ENCODE measurements around the gene SPSB4.
"Not testable (repeated sequence)": the region's sequence is repeated elsewhere in the genome, so short reads cannot be mapped to it uniquely, and the experiment has no call there.

SPSB4 gene

DNA sequence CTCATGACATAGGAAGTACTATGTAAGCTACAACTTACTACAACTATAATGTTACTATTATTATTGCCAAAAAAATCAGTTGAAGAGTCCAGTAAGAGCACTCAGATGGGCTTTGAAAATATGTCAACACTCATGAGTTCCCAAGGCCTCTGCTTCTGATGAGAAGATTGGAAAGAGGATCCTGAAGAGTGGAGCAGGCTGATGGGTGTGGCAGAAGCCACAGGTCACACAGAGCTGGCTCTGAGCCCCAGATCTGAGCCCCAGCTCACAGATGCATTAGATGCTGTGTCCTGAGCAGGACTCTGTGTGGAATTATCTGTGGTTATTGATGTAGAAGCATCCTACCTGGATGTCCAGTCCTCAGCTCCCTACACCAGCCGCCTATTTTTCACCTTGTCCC, 65.6 kb downstream of the SPSB4 start:
- DNase-seq (ENCODE audit: low spot score): no peak

DNA sequence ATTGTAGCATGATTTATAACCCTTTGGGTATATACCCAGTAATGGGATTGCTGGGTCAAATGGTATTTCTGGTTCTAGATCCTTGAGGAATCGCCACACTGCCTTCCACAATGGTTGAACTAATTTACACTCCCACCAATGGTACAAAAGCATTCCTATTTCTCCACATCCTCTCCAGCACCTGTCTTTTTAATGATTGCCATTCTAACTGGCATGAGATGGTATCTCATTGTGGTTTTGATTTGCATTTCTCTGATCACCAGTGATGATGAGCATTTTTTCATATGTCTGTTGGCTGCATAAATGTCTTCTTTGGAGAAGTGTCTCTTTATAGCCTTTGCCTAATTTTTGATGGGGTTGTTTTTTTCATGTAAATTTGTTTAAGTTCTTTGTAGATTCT, 66.8 kb downstream of the SPSB4 start:
- not testable (repeated sequence) for DNase-seq (ENCODE audit: low spot score)

DNA sequence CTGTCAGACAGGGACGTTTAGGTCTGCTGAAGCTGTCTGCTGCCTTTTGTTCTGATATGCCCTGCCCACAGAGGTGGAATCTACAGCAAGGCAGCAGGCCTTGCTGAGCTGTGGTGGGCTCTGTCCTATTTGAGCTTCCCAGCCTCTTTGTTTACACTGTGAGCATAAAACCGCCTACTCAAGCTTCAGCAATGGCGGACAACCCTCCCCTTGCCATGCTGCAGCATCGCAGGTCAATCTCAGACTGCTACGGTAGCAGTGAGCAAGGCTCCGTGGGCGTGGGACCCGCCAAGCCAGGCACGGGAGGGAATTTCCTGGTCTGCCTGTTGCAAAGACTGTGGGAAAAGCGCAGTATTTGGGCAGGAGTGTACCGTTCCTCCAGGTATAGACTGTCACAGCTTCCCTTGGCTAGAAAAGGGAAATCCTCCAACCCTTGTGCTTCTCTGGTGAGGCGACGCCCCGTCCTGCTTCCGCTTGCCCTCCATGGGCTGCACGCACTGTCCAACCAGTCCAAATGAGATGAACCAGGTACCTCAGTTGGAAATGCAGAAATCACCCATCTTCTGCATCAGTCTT, 71.4 kb downstream of the SPSB4 start:
- no peak for DNase-seq (ENCODE audit: low spot score)

DNA sequence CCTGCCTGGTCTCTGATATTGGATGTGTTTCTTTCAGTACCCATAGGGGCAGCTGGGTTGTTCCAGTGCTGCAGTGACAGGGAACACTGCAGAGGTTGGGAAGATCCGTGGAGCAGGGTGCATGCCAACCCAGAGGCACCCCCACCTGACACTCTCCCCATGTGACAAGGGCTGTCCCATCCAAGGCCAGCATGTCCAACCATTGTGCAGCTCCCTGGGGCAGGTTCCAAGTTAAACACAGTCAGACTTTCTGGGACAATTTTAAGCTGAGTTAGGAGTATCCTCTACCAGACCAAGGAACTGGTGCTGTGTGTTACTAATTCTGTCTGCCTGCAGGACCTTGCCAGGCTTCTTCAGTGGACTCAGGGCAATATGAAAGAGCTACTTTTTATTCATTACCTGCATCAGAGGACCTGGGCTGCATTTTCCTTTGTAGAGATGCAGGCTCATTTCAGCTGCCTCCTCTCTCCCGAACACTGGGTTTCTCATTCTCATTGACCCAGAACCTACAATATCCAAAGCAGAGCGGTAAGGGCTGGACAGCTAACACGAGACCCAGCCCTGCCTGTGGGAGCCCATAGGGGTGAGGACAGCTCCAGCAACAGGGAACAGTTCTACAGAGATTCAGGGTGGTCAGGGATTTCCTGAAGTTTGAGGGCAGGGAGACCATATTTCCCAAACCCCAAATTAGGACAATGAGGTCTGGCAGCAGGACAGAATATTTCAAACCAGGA, 72.7 kb downstream of the SPSB4 start:
- no peak for DNase-seq (ENCODE audit: low spot score)

DNA sequence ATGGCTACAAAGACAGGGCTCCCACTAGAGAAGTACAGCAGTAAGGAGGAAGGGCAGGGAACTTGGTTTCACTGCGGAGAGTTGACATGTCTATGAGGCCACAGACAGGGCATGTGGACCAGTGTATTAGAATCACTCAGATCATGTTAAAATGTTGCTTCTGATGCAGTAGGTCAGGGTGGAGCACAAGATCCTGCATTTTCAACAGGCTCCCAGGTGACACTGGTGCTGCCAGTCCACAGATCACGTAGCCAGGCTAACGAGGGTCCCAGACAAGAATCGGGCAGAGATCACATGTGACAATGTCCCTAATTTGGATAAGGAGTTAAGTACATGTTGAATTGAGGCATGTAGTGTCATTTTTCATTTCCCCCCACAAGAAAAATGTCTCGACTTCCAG, 73.6 kb downstream of the SPSB4 start:
- no peak for DNase-seq (ENCODE audit: low spot score)

DNA sequence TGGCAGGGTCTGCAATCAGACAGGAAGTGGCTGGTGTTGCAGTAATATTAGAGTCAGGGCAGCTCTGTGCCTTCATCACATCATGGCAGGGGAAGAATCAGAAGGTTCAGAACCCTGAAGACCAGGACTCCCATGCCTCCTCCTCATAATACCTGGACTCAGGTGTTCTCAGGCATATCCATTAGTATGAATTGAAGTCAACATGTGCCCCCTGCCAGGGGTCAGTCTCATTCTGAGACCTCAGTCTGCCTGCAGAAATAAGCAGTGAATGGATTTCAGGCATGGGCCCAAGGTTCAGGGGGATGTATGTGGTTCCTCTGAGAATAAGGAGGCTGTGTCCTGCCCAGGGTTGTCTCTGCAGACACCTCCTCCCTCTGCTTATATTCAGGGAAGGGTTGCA, 74.2 kb downstream of the SPSB4 start:
- no peak for DNase-seq (ENCODE audit: low spot score)

DNA sequence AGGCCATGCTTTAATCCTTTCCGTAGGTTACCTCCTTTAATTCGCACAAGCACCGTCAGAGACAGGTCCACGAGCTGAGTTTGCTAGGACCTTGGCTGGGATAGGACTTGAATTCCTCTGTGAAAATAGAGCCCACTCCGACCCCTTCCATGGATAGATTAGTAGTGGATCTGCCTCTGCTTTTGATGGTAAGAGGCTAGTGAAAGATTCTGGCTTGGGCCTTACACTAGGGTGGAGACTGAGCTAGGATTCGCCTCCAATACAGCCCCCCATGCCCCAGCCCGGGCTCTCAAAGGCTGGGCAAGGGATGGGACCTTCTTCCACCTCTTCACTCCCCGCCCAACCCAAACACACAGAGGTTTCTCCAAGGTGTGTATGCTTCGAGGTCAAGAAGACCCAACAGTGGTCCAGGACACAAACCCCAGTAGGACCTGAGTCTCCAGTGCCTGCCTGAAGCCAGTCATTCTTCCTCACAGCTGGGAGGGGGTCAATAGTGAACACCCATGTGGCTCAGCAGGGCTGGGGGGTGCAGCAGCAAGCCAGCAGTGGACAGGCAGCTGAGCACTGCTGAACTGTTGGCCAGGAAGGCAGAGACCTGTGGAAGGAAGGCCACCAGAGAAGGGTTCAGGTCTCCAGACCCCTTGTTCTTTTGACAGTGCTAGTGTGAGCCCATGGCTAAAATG, 75.7 kb downstream of the SPSB4 start:
- no peak for DNase-seq (ENCODE audit: low spot score)

DNA sequence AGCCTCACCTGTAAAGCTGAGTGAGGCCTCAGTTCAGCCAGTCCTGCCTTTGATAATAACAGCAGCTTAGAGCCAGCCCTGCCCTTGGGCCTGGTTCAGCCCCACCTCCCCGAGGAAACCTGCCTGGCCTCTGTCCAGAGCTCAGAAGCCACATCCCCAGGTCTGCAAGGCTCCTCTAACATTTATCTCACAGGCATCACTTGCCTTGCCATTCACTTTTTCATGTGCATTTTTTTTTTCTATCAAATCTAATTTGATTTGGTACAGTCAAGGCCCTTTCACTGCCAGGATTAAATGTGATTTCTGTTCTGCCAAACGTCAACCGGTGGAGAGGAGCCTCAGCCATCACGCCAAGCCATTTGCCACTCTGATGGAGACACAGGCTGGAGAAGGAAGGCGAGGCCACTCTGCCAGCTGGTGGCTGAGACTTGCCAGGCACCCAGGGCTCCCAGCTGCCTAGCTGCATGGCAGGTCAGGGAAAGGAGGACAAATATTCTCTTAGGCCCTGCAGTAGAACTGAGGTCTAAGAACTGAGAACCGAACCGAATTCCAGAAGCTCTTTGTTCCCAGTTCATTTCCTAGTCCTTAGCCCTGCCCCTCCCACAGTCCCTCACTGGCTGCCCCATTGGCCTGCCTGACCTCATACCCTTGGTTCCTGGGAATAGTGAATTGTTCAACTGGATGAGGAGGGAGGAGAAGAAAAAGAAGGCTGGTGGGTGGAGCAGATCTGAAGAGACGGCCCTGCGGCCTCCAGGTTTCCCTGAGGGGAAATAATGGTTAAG, 76.4 kb downstream of the SPSB4 start:
- no peak for DNase-seq (ENCODE audit: low spot score)

DNA sequence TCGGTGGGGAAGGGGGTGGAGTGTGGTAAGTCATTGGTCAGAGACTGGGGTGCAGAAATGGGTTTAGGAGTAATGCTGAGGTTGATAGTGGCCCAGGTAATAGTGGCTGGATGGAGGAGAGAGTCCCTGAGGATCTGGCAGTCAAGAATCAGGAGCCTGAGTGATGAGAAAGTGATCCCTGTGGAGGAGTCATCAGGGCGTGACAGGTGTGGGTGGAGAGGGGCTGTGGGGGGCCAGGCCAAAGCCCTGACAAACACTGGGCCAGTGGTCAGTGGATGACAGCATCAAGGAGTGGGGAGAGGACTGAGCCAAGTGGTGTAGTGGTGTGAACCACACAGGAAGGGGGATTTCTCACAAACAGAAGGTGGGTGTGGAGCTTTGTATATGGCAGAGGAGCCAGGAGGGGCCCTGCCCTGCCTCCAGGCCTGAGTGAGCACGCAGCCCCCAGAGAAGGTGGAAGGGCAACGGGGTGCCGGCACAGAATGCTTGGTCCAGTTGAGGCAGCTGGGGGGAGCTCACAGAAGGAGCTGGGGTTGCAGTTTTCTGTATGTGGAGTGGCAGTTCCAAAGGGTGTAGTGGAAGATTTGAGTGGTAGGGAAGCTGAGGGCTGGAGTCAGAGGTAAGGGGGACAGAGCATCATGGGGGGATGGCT, 77.1 kb downstream of the SPSB4 start:
- DNase-seq (ENCODE audit: low spot score): no peak

DNA sequence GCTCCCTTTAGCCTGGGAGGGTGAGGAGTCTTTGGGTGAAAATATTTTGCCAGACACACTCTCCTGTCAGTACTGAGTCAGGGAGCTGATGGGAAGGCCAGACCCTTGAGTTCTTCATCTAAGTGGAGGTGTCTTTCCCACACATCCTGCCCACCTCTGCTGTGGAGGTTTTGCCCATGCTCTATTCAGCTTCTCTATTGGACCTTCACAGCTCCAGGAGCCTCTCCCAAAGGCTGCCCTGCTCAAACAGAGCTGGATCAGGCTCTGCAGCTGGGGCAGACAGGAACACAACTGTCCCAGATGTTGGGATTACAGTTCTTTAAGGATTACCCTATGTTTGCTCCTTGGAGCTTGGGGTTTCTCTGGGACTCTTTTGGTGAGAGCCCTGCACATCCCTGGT, 77.9 kb downstream of the SPSB4 start:
- DNase-seq (ENCODE audit: low spot score): no peak

DNA sequence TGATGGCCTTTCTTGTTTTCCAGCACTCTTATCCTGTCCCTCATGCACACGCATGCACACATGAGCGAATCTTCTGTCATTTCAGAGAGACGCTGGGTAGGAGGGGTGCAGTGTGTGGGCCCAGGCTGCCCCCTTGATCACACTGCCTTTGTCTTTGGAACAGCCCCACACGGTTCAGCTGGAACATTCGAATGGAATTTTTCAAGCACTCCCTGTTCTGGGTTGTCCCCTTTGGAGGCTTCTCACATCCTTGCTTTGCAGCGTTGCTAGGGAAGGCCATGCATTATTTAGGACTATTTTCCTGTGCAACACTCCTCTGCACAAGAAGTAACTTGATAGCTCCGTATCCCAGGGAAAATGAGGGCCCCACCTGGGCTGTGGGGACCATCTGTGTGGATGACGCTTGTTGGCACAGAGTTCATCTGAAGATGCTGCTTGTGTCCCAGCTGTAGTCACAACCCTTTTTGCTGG, 78.4 kb downstream of the SPSB4 start:
- DNase-seq (ENCODE audit: low spot score): no peak

DNA sequence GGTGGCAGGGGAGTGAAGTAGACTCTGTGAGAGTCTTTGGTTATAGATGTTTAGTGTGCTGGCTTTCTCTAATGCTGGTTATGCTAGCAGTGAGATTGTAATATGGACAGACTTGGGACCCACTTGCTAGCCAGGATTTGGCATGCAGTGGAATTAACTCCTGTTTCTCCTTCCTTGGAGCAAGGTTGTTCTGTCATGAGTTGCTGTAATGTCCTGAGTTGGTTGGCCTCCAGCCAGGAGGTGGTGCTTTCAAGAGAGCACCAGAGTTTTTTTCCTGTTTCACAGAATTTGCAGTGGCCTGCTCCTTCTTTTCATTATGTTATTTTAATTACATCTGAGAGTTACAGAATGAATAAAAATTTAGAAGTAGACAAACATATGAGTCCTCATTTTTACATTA, 92.4 kb downstream of the SPSB4 start:
- no peak for DNase-seq (ENCODE audit: low spot score)

DNA sequence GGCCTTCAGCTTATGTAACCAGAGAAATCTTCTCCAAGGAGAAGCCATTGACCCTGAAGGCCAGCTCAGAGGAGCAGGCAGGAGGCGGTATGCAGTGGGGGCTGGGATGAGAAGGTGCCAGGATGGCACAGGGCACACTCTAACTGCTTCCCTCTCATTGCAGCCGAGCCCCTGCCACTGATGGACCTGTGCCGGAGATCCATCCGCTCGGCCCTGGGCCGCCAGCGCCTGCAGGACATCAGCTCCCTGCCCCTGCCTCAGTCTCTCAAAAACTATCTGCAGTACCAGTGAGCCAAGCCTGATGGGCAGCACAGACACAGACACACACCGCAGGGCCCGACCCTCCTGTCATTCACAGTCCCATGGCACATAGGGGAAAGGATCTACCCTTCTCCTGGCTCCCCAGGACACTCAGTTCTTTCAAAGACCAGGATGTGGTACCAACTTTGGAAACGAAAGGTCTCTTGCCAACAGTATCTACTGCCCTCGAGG, 95.9 kb downstream of the SPSB4 start:
- DNase-seq (ENCODE audit: low spot score): no peak

DNA sequence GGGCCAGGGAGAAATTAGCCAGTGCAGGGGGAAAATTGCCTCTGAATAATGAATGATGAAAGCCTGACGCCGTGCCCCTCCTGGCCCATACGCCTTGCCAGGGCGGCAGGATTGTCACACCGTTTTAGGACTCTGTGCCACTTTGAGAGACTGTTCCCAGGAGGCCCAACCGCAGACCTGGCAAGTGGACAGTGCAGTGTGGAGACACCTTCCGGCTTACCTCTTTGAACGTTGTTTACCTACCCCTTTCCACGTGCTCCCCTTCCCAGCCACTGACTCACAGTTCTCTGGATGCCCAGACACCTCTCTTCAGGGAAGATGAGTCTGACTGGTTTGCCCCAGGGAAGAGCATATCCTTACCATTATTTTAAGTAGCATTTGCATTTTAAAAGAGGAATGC, 96.5 kb downstream of the SPSB4 start:
- no peak for DNase-seq (ENCODE audit: low spot score)

DNA sequence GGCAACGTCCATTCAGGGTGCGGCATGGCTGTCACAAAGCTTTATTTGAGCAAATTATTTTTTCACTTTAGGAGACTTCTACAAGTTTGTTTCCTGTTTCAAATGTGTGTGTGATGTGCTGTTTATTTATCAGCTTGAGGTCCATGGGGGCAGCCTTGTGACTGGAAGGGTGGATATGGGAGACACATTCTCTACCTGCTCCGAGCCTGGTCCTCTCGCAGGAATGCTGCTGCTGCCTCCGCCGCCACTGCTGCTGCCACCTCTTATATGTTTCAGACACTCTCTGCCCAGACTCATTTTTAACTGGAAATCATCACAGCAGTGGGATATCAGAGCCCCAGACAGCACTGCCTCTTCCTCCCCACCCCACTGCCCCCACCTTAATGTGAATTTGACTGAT, 97.0 kb downstream of the SPSB4 start:
- no peak for DNase-seq (ENCODE audit: low spot score)

DNA sequence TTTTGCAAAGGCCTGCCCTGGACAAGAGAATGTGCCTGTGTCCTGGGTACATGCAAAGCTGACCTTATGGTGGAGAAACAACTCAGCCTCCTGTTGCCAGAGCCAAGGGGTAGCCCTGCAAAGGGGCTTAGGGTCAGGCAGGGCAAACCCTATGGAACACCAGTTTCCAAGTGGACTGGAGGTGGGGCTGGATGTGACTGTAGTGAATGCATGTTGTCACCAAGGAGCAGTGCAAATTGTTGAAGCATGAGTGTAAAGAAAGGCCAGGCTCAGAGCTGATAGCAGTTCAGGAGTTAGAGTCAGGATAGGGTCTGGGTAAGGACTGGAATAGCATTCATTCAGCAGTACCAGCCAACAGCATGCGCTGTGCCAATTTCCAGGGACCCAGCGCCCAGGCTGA, 97.6 kb downstream of the SPSB4 start:
- DNase-seq (ENCODE audit: low spot score): no peak

DNA sequence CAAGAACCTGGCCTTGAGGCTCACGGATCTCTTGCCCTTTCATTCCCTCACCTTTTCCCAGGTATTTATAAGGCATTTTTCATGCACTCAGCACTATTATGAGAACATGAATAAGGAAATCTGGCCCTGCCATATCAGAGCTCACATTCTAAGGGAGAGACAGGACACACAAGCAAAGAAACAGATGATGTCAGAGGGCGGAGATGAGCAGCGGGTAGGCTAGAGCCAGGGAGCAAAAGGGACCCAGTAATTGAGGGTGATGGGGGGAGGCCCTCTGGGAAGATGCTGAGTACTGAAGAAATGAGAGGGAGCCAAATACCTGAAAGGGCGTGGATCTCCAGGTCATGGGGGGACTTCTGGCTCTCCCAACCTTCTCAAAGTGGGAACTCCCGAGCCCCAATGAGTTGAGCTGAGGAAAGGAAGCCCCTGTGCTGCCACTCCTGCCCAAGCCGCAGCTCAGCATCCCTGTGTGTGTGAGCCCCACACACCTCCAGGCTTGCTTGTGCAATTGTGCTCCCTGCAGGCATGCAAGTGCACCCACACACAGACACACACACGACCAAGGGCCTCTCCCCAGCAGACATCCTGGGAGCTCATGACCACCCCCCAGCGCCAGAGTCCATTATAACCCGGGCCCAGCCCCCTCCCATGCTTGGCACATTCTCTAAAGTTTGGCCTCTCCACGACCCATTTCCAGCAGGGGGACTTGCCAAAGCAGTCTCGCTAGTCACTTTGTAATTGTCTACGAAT, 99.1 kb downstream of the SPSB4 start:
- no peak for DNase-seq (ENCODE audit: low spot score)

DNA sequence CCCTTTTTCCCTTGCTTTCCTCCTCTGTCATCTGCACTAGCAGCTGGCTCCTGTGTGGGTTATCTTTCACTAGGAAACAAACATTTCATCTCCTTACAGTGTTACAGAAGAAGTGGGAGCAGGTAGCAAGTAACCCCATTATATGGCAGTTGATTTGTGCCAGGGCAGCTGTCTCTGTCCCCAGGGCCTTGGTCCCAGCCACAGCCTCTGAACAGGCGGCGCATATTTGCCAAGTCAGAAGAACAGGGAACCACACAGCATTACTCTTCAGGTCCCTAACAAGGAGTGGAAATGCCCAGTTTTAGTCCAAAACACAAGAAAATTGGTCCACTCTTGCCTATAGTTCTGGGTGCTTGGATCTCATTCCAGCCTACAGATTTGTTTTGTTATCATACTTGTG, 99.8 kb downstream of the SPSB4 start:
- no peak for DNase-seq (ENCODE audit: low spot score)

DNA sequence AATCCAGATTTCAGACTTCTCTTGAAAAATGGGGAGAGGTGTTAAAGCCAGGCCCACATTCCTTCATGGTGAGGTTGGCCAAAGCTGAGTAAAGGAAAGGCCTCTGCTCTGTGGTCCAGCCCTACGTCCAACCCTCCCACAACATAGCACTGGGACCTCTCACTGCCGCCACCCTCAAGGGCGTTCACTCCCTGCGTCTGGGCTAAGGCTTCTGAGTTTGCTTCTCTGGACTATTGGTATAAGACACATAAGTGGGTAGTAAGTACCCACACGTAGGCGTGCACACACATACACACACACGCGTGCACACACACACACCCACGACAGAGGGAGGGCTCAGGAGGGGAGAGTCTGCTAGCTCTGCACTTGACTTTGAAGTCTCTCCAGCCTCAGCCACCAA, 100.3 kb downstream of the SPSB4 start:
- no peak for DNase-seq (ENCODE audit: low spot score)

DNA sequence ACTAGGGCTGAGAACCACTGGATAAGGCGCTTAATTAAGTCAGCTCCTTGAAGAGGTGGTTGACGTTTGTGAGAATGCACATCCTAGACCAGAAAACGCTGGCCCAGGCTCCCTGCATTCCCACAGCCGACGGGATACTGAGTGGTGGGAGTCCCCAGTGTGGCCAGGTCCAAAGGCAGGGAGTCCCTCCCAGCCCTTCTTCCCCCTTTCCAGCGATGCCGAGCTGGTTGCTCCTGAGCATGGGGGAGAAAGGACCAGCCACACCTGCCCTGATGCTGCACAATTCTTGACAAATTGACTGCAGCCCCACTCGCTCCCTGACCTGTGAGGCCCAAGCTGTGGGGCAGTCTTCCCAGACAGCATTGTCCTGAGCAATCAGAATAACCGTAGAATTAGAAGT, 101.0 kb downstream of the SPSB4 start:
- DNase-seq (ENCODE audit: low spot score): no peak

All from activated CD4-positive, alpha-beta T cell treated with anti-CD3 and anti-CD28 coated beads, Interleukin-2, Interleukin-4, amounts not matched to agents 100 ng/mL and 50 ng/mL, durations not matched to agents 16 hours and 8 hours (primary cell).